Keratinocyte (primary cell): ENCODE data around the gene RBM26. TPM values are rescaled to one million over a fixed set of nuclear protein-coding genes. Genes with fewer than 3 reads are reported as not detected.
A peak's percentile ranks its signal among the peaks of the same experiment; 100 is the strongest.

Source experiments
- DNase-seq: peaks from one replicate; pipeline ENCODE4 v3.0.0-alpha.2; 2011; ENCODE audit warnings: low read depth, missing footprints, low spot score
- FAIRE-seq: peaks from 2 replicates; lab custom pipeline; 2011; peaks lifted over from hg19 to GRCh38; lab: Jason Lieb, UNC
- H2AFZ ChIP-seq: 2 replicates; pipeline ENCODE4 v1.6.0; 2012; ENCODE audit warnings: low read length, control low read depth, inconsistent platforms; ENCODE audit not compliant: control insufficient read depth
- H3K27ac ChIP-seq: 2 replicates; pipeline ENCODE4 v1.5.1; 2011; ENCODE audit warnings: low read length; ENCODE audit not compliant: control insufficient read depth, insufficient read depth
- H3K27me3 ChIP-seq: 3 replicates; pipeline ENCODE4 v1.6.0; 2011; ENCODE audit warnings: low read length; ENCODE audit not compliant: control insufficient read depth, insufficient read depth; ENCODE audit errors: extremely low read depth
- H3K36me3 ChIP-seq, 2 experiments: 2 replicates in 1 of 2; 3 replicates in 1 of 2; pipeline ENCODE4 v1.5.1; 2011; ENCODE audit warnings: low read length in 2 of 2, mild to moderate bottlenecking in 1 of 2; ENCODE audit not compliant: control insufficient read depth in 2 of 2, insufficient read depth in 2 of 2; ENCODE audit errors: extremely low read depth in 1 of 2
- H3K4me1 ChIP-seq: 3 replicates; pipeline ENCODE4 v1.5.1; 2011; ENCODE audit warnings: low read length; ENCODE audit not compliant: control insufficient read depth, insufficient read depth; ENCODE audit errors: extremely low read depth
- H3K4me2 ChIP-seq: 3 replicates; pipeline ENCODE4 v1.6.0; 2011; ENCODE audit warnings: low read depth, low read length; ENCODE audit not compliant: control insufficient read depth, insufficient read depth; ENCODE audit errors: extremely low read depth
- H3K4me3 ChIP-seq, 3 experiments: fragments of 200-600 bp in 1 of 3; sonication (generic) in 1 of 3; 2 replicates in 2 of 3; 3 replicates in 1 of 3; pipeline ENCODE4 v1.5.1; 2011 to 2016; ENCODE audit warnings: low read length in 3 of 3, mild to moderate bottlenecking in 3 of 3, control low read depth in 2 of 3, inconsistent platforms in 1 of 3, low read depth in 1 of 3, mixed read lengths in 1 of 3, mixed run types in 1 of 3, moderate library complexity in 1 of 3; ENCODE audit not compliant: control insufficient read depth in 2 of 3, insufficient read depth in 2 of 3; ENCODE audit errors: extremely low read depth in 1 of 3
- H3K79me2 ChIP-seq: 2 replicates; pipeline ENCODE4 v1.6.0; 2012; ENCODE audit warnings: low read length; ENCODE audit not compliant: control insufficient read depth, insufficient read depth
- H3K9ac ChIP-seq: 3 replicates; pipeline ENCODE4 v1.6.0; 2011; ENCODE audit warnings: low read length; ENCODE audit not compliant: control insufficient read depth, insufficient read depth; ENCODE audit errors: extremely low read depth
- H3K9me1 ChIP-seq: 3 replicates; pipeline ENCODE4 v1.6.0; 2011; ENCODE audit warnings: low read length; ENCODE audit not compliant: control insufficient read depth, insufficient read depth; ENCODE audit errors: extremely low read depth
- H3K9me3 ChIP-seq: 2 replicates; pipeline ENCODE4 v1.5.1; 2012; ENCODE audit warnings: low read depth, low read length; ENCODE audit not compliant: control insufficient read depth
- H4K20me1 ChIP-seq: 3 replicates; pipeline ENCODE4 v1.6.0; 2011; ENCODE audit warnings: low read length; ENCODE audit not compliant: control insufficient read depth, insufficient read depth; ENCODE audit errors: extremely low read depth
- CTCF ChIP-seq, 3 experiments: IDR thresholded peaks in 1 of 3; conservative IDR thresholded peaks in 1 of 3; optimal IDR thresholded peaks in 1 of 3; 2 replicates in 2 of 3; 3 replicates in 1 of 3; pipeline versions ENCODE3 to v1.5.1; 2011; ENCODE audit warnings: low read length in 3 of 3, mild to moderate bottlenecking in 3 of 3, moderate library complexity in 2 of 3, control low read depth in 1 of 3, inconsistent platforms in 1 of 3; ENCODE audit not compliant: insufficient read depth in 2 of 3; ENCODE audit errors: extremely low read depth in 1 of 3
- EZH2 ChIP-seq: IDR thresholded peaks from one replicate; pipeline ENCODE4 v1.6.1; 2012; ENCODE audit warnings: inconsistent platforms, mild to moderate bottlenecking, low read length, moderate library complexity
- dilution Hi-C: fragments of 300-500 bp; cut with MboI; formaldehyde crosslinking; loops from one replicate; pipeline ENCODE4 v1.7.0; 2020; ENCODE audit warnings: low sequenced_read_pairs; ENCODE audit not compliant: extremely low pct_ligation_motif_present
- polyA plus RNA-seq, 5 experiments: library from polyadenylated mRNA; depleted of rRNA in 3 of 5; stranded (reverse) in 3 of 5; stranded (forward) in 1 of 5; unstranded in 1 of 5; fragments of >200 nt; gene quantifications; 1 replicate in 1 of 5; 2 replicates in 3 of 5; 3 replicates in 1 of 5; pipeline versions ENCODE4 v1.2.1 to v1.2.3, GENCODE V29; 2011 to 2012; ENCODE audit warnings: missing spikeins in 2 of 5, low read depth in 1 of 5, low replicate concordance in 1 of 5

Gene RBM26
- polyA plus RNA-seq, 1 donor (not counting 4 experiments of a cell fraction or from before 2014, with no cell fraction given), result 28.4 TPM

- Histone ChIP-seq H3K9me1 (no peaks in the 10 kb centered on the region), H4K20me1 (no peaks in the 10 kb centered on the region), H3K4me2 (no peak overlapping the region), H3K9ac (no peak overlapping the region), H3K4me1 (no peaks in the 10 kb centered on the region), H3K27me3 (no peaks in the 10 kb centered on the region), H3K79me2 (no peaks in the 10 kb centered on the region), H3K9me3 (no peaks in the 10 kb centered on the region), H3K4me3 (no peak overlapping the region), H2AFZ (no peak overlapping the region), H3K27ac (no peak overlapping the region), H3K36me3 (no peaks in the 10 kb centered on the region)
- dilution Hi-C loops, result no loop called here
- no peak for TF ChIP-seq EZH2
- no peak for TF ChIP-seq CTCF (optimal IDR thresholded peaks at IDR 0.05 in 1 of 3, IDR thresholded peaks at IDR 0.05 in 1 of 3, conservative IDR thresholded peaks at IDR 0.05 in 1 of 3; ENCODE audit: extremely low read depth in 1 of 3, insufficient read depth in 2 of 3, low read length in 3 of 3)
- FAIRE-seq (no peak), DNase-seq (no peak)
Measured at GRCh38 chr13:79419365-79419764, 13.3 kb upstream of the RBM26 start.

- Histone ChIP-seq H3K4me2 (no peak overlapping the region), H4K20me1 (no peaks in the 10 kb centered on the region), H3K4me1 (no peaks in the 10 kb centered on the region), H3K36me3 (no peaks in the 10 kb centered on the region), H3K9me3 (no peaks in the 10 kb centered on the region), H2AFZ (no peak overlapping the region), H3K4me3 (no peak overlapping the region), H3K79me2 (no peaks in the 10 kb centered on the region), H3K27me3 (no peaks in the 10 kb centered on the region), H3K9ac (no peak overlapping the region), H3K27ac (no peak overlapping the region), H3K9me1 (no peaks in the 10 kb centered on the region)
- TF ChIP-seq CTCF (optimal IDR thresholded peaks at IDR 0.05 in 1 of 3, IDR thresholded peaks at IDR 0.05 in 1 of 3, conservative IDR thresholded peaks at IDR 0.05 in 1 of 3; ENCODE audit: extremely low read depth in 1 of 3, insufficient read depth in 2 of 3, low read length in 3 of 3), result no peak
- no peak for TF ChIP-seq EZH2
- FAIRE-seq, result peak; percentile 13
- no peak for DNase-seq
- dilution Hi-C loops, result no loop called here
Measured at GRCh38 chr13:79417741-79418140, 11.7 kb upstream of the RBM26 start.
